Lung microvascular endothelial cell (primary cell): ENCODE results near the gene NHS. TPM values are rescaled to one million over a fixed set of nuclear protein-coding genes. Genes with fewer than 3 reads are reported as not detected.

Experiments
- DNase-seq, 2 donors: peaks; one replicate each; pipeline versions ENCODE4 v3.0.0 to v3.0.0-alpha.2; 2010; ENCODE audit warnings: low read depth in 2 of 2
- total RNA-seq: library from RNA; depleted of rRNA; stranded (reverse); fragments of >200 nt; gene quantifications from 2 replicates; pipeline ENCODE4 v1.2.1, GENCODE V29; 2014

Gene NHS
- total RNA-seq, 1 donor from 2014 or later: under 0.01 TPM

- DNase-seq: no peak
These were observed 398.3 kb downstream of the NHS start for GRCh38 chrX:17773221-17773876.

GRCh38 chrX:17774053-17774452, 399.1 kb downstream of the NHS start:
- no peak for DNase-seq

- DNase-seq: no peak
These were observed 404.0 kb downstream of the NHS start for GRCh38 chrX:17778997-17779396.

DNA sequence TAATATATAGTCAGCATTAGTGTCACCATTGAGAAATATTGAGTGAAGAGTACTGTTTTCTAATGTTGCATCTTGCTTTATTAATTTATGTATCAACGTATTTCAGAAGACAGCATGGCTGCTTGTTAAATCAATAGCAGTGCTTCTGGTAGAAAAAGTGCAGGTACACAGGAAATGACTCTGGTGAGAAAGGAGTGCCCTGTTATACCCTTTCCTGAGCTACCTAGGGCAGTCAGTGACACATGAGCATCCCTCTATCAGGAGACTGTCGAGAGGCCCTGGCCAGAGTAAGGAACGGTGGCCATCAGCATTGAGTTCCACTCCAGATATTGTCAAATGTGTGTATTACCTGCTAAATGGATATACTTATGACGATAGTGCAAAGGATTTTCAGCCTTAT, 404.4 kb downstream of the NHS start:
- no peak for DNase-seq
